Glomerular visceral epithelial cell (primary cell): ENCODE results near the gene CFAP210.

Experiments used
- DNase-seq: peaks from one replicate; pipeline ENCODE4 v3.0.0-alpha.2; 2016; ENCODE audit errors: extremely low spot score

Gene CFAP210

GRCh38 chr2:169673921-169674320 lies 20.3 kb downstream of the CFAP210 start:
- DNase-seq: no peak

- no peak for DNase-seq
Measured at GRCh38 chr2:169673106-169673505, 21.1 kb downstream of the CFAP210 start.

GRCh38 chr2:169672406-169672805 lies 21.8 kb downstream of the CFAP210 start:
- no peak for DNase-seq

GRCh38 chr2:169670937-169671336 lies 23.3 kb downstream of the CFAP210 start:
- no peak for DNase-seq

GRCh38 chr2:169670215-169670651 lies 24.0 kb downstream of the CFAP210 start:
- DNase-seq: no peak

GRCh38 chr2:169667583-169667982 lies 26.6 kb downstream of the CFAP210 start:
- DNase-seq: no peak

- no peak for DNase-seq
Measured at GRCh38 chr2:169664978-169665930, 29.0 kb downstream of the CFAP210 start.

- DNase-seq: no peak
Measured at GRCh38 chr2:169664600-169664977, 29.6 kb downstream of the CFAP210 start.

- DNase-seq: no peak
Measured at GRCh38 chr2:169663247-169663646, 31.0 kb downstream of the CFAP210 start.

- DNase-seq: no peak
Measured at GRCh38 chr2:169662744-169663143, 31.5 kb downstream of the CFAP210 start.

- DNase-seq: no peak
Measured at GRCh38 chr2:169661265-169661664, 32.9 kb downstream of the CFAP210 start.

GRCh38 chr2:169659320-169659719 lies 34.9 kb downstream of the CFAP210 start:
- DNase-seq: no peak

GRCh38 chr2:169658877-169659276 lies 35.3 kb downstream of the CFAP210 start:
- no peak for DNase-seq

GRCh38 chr2:169656164-169656563 lies 38.0 kb downstream of the CFAP210 start:
- no peak for DNase-seq

- DNase-seq: no peak
Measured at GRCh38 chr2:169653636-169654035, 40.6 kb downstream of the CFAP210 start.

GRCh38 chr2:169649278-169649677 lies 44.9 kb downstream of the CFAP210 start:
- DNase-seq: no peak

- DNase-seq: no peak
Measured at GRCh38 chr2:169647496-169647895, 46.7 kb downstream of the CFAP210 start.

GRCh38 chr2:169644173-169644572 lies 50.0 kb downstream of the CFAP210 start:
- DNase-seq: no peak

GRCh38 chr2:169641464-169641863 lies 52.7 kb downstream of the CFAP210 start:
- DNase-seq: no peak

- no peak for DNase-seq
Measured at GRCh38 chr2:169640104-169640503, 54.1 kb downstream of the CFAP210 start.

- DNase-seq: no peak
Measured at GRCh38 chr2:169637620-169638019, 56.6 kb downstream of the CFAP210 start.

GRCh38 chr2:169636440-169637097 lies 57.6 kb downstream of the CFAP210 start:
- no peak for DNase-seq

- no peak for DNase-seq
Measured at GRCh38 chr2:169625781-169626180, 68.4 kb downstream of the CFAP210 start.
